HG03521 (cell line): ENCODE measurements around the gene ALDH18A1.
"Not testable (repeated sequence)": the region's sequence is repeated elsewhere in the genome, so short reads cannot be mapped to it uniquely, and the experiment has no call there.

Source experiments
- ATAC-seq: cut with Tn5 transposase; IDR thresholded peaks from one replicate; pipeline ENCODE4 v1.9.1; 2021; ENCODE audit warnings: mild to moderate bottlenecking, moderate library complexity; ENCODE audit not compliant: unreplicated experiment

Gene ALDH18A1

GRCh38 chr10:95656291-95657164, at the start of gene ALDH18A1:
Gene ALDH18A1 (minus strand): TSS chr10:95656711. CDS start chr10:95653377, 3,334 bp downstream.
- peak; percentile 83 for ATAC-seq

GRCh38 chr10:95698415-95698814, 41.9 kb upstream of the ALDH18A1 start:
- no peak for ATAC-seq

GRCh38 chr10:95697429-95697828, 40.9 kb upstream of the ALDH18A1 start:
- ATAC-seq = no peak

- no peak for ATAC-seq
Observed at GRCh38 chr10:95694665-95695064, 38.2 kb upstream of the ALDH18A1 start.

- ATAC-seq = peak; percentile 99
Observed at GRCh38 chr10:95693668-95694534, 37.4 kb upstream of the ALDH18A1 start, which contains the start of gene TCTN3. Gene TCTN3 (minus strand): TSS chr10:95693927. CDS start chr10:95693899, 28 bp downstream.

- ATAC-seq = no peak
Observed at GRCh38 chr10:95693071-95693667, 36.7 kb upstream of the ALDH18A1 start.

- ATAC-seq = no peak
Observed at GRCh38 chr10:95691281-95691680, 34.8 kb upstream of the ALDH18A1 start.

GRCh38 chr10:95688648-95689047, 32.1 kb upstream of the ALDH18A1 start:
- no peak for ATAC-seq

- ATAC-seq = no peak
Observed at GRCh38 chr10:95683966-95684365, 27.5 kb upstream of the ALDH18A1 start.

- ATAC-seq = no peak
Observed at GRCh38 chr10:95675403-95676116, 19.0 kb upstream of the ALDH18A1 start.

- no peak for ATAC-seq
Observed at GRCh38 chr10:95674643-95675042, 18.1 kb upstream of the ALDH18A1 start.

GRCh38 chr10:95672641-95673040, 16.1 kb upstream of the ALDH18A1 start:
- ATAC-seq = not testable (repeated sequence)

- no peak for ATAC-seq
Observed at GRCh38 chr10:95664543-95664942, 8.0 kb upstream of the ALDH18A1 start.

GRCh38 chr10:95663496-95663895, 7.0 kb upstream of the ALDH18A1 start:
- no peak for ATAC-seq

- ATAC-seq = no peak
Observed at GRCh38 chr10:95661818-95662217, 5.3 kb upstream of the ALDH18A1 start.

GRCh38 chr10:95660283-95660682, 3.8 kb upstream of the ALDH18A1 start:
- no peak for ATAC-seq

- no peak for ATAC-seq
Observed at GRCh38 chr10:95657250-95657649, 739 bp upstream of the ALDH18A1 start.

- ATAC-seq = peak; percentile 7
Observed at GRCh38 chr10:95655571-95656290, 780 bp downstream of the ALDH18A1 start.

GRCh38 chr10:95653895-95654294, 2.6 kb downstream of the ALDH18A1 start:
- no peak for ATAC-seq
